Caki2 (cell line): ENCODE data around the gene ITGA3. TPM values are rescaled to one million over a fixed set of nuclear protein-coding genes. Genes with fewer than 3 reads are reported as not detected.

Experiments
- DNase-seq: peaks from one replicate; pipeline ENCODE4 v3.0.0-alpha.2; 2015; ENCODE audit warnings: low read depth
- in situ Hi-C: cut with HindIII; loops from 2 replicates; pipeline ENCODE4 v1.10.0; 2016; ENCODE audit warnings: low sequenced_read_pairs, low pct_unique_long_range_greater_than_20kb, mixed read lengths
- total RNA-seq: library from RNA; depleted of rRNA; stranded (reverse); fragments of >200 nt; shearing (Covaris generic); gene quantifications from 2 replicates; pipeline ENCODE4 v1.2.3, GENCODE V29; 2014; ENCODE audit warnings: low replicate concordance; rRNA removed

ITGA3 gene
- total RNA-seq = 419 and 501 TPM in 2 replicates

DNA sequence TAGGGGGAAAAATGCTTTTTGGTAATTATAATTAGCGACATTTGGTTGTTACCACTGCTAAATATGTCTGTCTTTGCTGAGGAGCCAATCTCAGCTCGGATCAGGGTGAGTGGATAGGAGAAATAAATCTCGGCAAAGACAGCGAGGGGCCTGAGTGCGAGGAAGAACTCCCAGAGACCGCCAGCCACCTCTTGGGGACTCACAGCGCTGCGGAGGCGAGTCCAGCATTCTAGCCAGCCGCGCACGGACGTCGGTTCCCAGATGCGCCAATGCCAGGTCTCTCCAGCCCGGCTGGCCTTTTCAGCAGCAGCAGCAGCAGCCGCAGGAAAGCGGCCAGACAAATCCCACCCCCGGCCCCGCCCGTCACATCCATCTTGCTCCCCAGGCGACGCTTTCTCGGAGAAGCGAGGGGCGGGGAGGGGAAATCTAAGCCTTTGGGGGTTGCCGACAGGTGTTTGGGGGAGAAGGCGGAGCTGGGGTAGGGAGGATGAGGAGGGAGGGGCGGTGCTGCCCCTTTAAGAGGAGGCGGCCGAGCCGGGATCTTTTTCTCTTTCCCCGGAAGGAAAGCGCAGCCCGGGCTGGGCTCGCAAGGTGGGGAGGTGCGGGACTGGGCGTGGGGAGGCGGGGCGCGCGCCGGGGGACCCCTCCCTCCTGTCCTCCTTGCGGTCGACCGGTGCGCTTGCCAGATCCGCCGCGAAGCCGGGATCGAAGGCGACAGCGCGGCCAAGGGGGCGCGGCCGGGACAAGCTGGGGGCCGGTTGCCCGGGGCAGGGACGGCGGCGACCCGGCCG lies at the start of gene ITGA3:
Gene ITGA3 (plus strand): TSS at position 685 of the 791 bp plus-strand sequence. CDS start 330 bp downstream, outside the sequence.
- DNase-seq = peak; percentile 99
- in situ Hi-C loops = no loop called here

DNA sequence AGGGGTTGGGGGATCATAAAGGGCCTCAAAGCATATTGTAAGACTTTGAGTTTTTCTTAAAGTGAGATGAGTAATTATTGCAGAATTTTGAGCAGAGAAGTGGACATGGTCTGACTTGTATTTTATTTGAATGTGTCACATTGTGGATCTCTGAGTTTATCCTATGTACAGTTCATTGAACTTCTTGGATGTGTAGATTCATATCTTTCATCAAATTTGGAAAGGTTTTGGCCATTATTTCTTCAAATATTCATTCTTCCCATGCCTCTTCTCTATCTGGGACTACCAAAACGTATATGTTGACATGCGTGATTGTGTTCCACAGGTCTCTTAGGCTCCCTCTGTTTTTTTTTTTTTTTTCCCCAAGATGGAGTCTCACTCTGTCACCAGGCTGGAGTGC lies 46.6 kb upstream of the ITGA3 start:
- DNase-seq = no peak
- in situ Hi-C loops = no loop called here

DNA sequence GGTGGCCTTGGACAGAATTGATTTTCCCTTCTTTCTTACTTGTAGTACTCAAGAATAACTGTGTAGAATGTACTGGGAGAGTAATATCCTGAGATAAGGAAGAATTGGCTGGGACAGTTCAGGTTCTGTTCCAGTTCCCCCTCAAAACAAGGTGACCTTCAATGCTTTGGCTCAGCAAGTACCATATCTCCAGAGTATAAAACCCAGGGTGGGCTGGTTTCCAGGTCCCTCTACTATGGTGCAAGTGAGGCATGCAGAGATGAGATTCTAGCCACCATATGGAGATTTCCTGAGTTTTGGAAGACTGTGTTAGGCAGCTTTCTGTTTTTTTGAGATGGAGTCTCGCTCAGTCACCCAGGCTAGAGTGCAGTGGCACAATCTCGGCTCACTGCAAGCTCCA lies 42.8 kb upstream of the ITGA3 start:
- in situ Hi-C loops = no loop called here
- DNase-seq = no peak

DNA sequence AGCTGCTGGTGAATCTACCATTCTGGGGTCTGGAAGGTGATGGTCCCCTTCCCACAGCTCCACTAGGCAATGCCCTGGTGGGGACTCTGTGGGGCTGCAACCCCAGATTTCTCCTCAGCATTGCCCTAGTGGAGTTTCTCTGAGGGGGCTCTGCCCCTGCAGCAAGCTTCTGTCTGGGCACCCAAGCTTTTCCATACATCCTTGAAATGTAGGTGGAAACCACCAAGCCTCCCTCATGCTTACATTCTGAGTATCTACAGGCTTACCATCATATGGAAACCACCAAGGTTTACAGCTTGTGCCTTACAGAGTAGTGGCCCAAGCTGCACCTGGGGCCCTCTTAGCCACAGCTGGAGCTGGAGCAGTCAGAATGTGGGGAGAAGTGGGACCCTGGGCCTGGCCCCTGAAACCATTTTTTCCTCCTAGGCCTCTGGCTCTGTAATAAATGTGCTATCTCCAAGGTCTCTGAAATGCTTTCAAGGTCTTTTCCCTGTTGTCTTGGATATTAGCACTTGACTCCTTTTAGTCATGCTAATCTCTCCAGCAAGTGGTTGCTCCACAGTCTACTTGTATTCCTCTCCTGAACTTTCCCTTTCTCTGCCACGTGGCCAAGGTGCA lies 41.3 kb upstream of the ITGA3 start:
- no peak for DNase-seq
- in situ Hi-C loops = no loop called here

DNA sequence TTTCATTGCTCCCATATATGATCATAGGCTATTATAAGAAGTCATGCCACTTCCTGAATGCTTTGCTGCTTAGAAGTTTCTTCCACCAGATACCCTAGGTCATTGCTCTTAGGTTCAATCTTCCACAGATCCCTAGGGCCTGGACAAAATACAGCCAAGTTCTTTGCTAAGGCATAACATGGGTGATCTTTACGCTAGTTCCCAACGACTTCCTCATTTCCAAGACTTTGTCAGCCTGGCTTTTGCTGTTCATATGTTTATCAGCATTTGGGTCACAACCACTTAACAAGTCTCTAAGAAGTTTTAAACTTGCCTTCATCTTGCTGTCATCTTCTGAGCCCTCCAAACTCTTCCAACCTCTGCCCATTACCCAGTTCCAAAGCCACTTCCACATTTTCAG lies 40.8 kb upstream of the ITGA3 start:
- no peak for DNase-seq
- in situ Hi-C loops = no loop called here

DNA sequence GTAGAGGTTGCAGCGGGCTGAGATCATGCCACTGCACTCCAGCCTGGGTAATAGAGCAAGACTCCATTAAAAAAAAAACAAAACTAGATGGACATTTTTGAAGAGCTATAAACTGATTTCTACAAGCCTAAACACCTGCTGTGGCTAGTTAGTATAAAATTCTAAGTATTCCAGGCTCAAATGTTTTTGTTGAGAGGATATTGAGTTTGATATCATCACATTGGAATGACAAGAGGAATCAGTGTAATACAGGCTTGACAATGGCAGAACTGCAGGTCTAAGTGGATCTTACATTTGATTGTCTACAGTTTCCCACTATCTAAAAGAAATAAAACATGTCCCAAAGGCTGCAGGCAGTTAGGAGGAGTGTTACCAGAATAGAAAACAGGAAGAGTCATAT lies 37.0 kb upstream of the ITGA3 start:
- in situ Hi-C loops = no loop called here
- no peak for DNase-seq

DNA sequence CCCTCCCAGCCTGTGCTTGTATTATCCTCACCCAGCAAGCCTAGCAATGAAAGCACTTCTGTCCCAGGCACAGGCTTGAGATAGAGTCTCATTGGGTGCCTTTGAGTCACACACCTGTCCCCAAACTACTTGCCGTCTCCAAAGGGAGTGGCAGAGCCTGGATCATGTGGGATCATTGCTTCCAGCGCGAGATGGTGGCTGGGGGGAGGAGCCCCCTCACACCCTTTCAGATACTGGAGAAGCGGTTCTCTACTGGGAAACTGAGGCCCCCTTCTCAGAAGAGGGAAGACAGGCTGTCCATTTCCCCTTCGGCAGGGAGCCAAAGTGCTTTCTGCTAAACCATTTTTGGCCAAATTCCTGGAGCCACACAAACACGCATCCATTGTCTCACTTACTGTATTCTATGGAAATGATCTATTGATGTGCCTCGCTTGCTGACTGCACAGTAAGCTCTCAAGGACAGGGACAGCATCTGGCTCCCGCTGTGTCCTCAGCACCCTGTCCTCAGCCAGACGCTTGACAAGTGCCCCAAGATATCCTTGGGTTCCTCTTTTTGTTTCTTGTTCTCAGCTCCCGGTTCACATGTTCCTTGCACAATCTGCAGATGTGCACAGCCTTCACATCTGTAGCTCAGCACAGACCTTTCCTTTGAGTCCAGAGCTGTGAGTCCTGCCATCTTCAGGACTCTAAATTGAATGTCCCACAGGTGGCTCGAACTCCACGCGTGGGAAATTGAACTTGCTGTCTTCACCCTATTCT lies 34.9 kb upstream of the ITGA3 start:
- DNase-seq = no peak
- in situ Hi-C loops = no loop called here

DNA sequence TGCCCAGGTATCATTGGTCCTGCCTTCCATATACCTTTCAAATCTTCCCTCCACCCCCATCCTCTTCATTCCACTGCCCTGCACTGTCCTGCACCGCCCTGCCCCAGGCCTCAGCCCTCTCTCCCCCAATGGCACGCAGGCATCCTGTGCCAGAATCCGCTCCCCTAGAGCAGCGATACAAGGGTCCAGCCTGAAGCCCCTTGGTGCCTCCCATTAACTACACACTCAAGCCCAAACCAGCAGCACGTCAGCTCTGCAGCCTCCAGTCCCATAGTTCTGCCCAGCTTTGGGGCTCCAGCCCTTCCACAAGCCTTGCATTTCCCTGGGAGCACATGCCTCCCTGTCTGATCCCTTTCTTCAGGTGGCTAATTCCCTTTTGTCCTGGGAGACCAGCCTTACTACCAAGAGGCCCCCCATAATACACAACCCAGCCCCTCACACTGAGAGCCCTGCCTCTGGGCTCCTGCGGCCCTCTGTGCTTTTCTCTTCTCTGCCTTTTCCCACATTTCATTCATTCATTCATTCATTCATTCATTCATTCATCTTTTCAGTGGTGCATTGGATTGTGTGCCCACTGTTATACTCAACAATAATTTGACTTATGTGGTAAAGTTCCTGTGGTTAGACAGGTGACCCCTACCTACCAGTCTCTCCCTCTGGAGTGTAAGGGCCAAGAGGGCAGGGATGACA lies 34.1 kb upstream of the ITGA3 start:
- in situ Hi-C loops = no loop called here
- no peak for DNase-seq

DNA sequence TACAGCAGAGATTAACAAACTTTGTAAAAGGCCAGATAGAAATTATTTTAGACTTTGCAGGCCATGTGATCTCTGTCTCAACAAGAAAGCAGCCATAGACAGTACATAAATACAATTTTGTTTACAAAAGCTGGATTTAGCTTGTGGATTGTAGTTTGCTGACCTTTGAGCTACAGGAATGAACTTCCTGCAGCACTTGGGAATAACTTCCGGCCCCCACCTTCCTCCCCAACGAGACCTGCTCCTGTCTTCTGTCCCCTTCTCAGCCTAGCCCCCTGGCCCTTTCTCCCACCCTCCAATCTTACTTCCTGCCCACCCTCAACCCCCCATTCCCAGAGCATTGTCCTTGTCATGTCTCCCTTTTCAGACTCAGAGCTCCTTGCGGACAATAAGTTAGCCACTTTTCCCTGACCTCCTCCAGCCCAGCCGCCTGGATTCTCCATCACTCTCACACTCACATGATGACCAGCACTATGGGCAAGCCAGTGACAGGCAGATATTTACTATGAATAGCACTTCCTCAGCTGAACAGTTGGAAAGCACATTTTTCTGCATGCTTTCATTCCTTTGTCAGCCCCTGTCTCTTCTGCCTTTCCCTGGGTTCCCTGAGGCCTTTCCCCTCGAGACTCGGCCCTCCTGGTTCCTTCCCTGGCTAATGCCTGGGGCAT lies 33.3 kb upstream of the ITGA3 start:
- in situ Hi-C loops = no loop called here
- no peak for DNase-seq

DNA sequence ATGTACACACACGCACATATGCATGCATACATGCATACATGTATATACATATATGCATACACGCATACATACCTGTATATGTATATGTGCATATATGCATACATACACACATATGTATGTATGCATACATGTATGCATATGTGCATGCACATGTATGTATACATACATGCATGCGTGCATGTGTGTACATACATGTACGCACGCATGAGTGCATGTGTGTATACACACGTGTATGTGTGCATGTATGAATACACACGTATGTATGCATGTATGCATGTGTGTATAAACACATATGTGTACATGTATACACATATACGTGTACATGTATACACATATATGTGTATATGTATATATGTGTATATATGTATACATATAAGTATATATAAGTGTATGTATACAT lies 32.4 kb upstream of the ITGA3 start:
- DNase-seq = no peak
- in situ Hi-C loops = no loop called here

DNA sequence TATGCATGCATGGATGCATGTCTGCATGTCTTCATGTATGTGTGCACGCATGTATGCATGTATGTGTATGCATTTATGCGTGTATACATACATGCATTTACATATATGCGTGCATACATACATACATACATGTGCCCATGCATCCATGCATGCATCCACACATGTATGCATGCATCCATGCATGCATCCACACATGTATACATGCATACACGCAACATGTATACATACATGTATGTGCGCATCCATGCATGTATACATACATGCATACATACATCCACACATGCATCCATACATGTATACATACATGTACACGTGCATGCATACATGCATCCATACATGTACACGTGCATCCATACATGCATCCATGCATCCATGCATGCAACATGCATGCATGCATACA lies 31.1 kb upstream of the ITGA3 start:
- DNase-seq = no peak
- in situ Hi-C loops = no loop called here

DNA sequence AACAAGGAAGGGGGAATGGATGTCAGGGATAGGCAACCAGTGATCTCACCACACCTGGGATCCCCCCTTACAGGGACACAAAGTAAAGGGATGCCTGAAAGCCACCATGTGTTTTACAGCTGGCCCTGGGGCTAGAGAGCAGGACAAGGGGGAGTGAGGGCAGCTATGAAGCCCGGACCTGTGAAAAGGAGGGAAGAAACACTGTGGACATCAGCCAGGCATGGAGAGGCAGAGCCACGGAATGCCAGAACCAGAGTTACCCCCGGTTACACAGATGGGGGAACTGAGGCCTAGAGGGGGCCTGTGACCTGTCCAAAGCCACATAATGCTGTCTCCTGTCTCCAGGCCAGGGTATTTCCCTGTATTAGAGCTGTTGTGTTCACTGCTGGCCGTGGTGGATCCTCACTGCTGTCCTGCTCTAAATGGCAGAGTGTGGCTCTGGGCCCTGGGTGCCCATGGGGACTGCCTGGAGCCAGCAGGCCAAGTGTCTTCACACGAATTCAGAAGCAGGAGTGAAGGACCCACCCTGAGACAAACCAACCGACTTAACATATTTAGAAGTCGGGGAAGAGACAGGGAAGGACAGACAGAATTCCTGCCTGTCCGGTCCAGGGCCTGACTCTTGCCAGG lies 29.7 kb upstream of the ITGA3 start:
- DNase-seq = no peak
- in situ Hi-C loops = no loop called here

DNA sequence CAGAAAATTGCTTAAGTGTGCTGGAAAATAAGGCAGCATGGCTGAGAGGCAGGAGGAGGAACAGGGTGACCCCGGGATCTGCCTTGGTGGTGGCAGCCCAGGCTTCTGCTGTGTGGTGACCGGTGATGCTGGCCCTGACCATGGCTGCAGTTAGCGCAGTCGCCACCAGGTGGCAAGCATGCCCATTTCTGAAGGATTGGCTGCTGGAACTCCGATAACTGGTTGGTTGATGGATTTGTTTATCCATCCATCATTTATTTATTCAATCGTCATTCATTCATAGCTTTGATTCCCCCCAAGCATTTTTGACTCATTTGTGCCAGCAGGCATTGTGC lies 29.1 kb upstream of the ITGA3 start:
- in situ Hi-C loops = no loop called here
- DNase-seq = peak; percentile 92

DNA sequence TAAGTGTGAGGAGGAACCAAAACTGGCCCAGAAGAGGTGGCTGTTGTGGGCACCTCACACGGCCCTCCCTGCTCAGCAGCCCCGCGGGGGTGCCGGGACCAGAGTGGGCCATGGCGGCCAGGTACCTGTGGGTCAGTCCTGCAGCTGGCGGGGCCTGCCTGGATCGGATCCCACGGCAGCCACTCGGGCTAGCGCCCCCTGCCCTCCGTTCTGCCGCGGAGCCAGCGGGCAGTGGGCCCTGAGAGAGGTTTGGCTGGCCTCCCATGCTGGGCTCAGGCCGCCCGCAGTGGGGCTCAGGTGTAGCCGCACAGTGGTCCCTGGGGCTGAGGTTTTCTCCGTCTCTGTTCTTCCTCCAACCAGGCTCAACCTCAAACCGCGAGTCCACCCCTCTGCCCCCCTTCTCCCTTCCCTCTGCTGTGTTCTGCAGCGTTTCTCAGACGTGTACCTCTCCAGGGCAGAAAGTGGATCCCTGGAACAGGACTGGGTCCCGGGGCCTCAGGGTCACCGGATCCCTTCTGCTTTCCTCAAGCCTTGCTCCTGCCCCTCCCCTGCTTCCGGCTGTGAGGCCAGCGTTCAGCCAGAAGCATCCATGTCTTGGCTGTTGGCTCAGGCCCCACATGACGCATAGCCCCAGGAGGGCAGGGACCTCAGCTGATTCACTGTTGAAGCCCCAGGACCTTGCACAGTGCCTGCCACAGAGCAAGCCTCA lies 28.6 kb upstream of the ITGA3 start:
- DNase-seq = peak; percentile 96
- in situ Hi-C loops = no loop called here

DNA sequence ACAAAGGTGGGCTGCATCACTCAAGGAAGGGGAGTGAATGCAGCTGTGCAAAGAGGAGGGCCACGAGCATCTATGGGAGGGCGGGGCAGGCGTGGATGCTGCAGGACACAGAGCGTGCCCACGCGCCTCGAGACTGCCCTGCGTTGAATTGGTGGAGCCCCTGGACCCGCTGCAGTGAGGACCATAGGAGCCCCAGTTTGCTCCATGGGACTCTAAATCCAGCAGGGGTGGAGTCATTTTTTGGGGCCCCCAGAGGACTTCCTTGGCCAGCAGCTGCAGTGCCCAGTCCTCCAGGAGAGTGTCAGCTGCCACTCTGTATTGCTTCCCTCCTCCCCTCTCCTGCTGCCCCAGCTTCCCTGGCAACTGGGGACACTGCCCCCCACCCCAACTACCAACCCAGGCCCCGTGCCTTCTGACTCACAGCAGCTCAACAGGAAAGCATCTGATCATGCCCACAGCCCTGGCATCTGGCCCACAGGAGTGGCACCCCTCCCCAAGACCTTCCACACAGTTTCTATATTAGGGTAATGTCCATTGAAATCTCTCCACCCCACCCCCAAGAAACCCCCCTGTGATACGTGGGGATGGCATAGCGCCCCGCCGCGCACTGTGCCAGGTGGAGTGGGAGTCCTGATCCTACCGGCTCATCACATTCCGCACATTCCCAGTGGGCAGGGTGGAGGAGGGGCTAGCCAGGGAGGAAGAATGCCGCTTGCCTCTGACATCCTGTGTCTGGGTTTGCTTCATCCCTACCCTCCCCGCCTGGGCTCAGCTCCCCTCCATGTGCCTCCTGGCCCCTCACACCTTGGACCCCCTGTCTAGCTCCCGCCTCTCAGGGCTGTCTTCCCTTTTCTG lies 27.8 kb upstream of the ITGA3 start:
- peak; percentile 95 for DNase-seq
- in situ Hi-C loops = no loop called here

DNA sequence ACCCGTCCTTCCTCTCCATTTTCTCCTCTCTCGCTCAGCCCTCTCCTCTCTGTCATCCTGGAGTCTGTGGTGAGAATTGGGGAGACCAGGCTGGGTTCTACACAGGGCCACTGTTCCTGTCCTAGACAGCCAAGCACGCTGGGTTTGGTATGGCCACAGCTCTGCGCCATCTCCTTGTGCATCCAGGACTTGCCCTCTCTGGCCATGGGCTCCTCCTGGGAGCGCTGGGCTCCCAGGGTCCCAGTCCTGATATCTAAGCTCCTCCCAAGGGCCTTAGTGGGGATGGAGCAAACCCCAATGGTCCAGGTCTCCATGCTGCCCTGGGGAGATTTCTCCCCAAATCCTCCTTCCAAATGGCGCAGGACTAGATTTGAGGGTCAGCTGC lies 27.2 kb upstream of the ITGA3 start:
- in situ Hi-C loops = no loop called here
- no peak for DNase-seq

DNA sequence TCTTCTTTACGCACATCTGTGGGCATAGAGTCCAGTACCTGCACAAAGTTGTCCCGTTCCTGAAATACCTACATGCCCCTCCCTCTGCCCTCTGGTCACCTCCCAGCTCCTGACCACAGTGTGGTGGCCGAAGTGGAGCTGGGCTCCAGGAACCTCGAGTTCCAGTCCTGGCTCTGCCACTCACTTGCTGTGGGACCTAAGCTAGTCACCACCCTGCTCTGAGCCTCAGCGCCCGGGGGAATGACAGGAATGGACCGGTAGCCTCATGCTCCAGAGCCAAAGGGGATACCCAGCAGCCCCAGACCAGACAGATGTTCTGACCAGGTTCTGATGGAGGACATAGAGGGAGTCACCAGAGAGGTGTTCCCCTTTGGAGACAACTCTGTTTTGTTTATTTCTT lies 26.7 kb upstream of the ITGA3 start:
- no peak for DNase-seq
- in situ Hi-C loops = no loop called here
